NCI-H526 treated with DMSO at 0.1 percent for 48 hours (cell line): ENCODE measurements around the gene FAM219A.
A peak's percentile ranks its signal among the peaks of the same experiment; 100 is the strongest.
"Not testable (repeated sequence)": the region's sequence is repeated elsewhere in the genome, so short reads cannot be mapped to it uniquely, and the experiment has no call there.

Experiments
- DNase-seq: peaks from one replicate; lab custom pipeline; 2025; lab: John Stamatoyannopoulos, UW

FAM219A gene

DNA sequence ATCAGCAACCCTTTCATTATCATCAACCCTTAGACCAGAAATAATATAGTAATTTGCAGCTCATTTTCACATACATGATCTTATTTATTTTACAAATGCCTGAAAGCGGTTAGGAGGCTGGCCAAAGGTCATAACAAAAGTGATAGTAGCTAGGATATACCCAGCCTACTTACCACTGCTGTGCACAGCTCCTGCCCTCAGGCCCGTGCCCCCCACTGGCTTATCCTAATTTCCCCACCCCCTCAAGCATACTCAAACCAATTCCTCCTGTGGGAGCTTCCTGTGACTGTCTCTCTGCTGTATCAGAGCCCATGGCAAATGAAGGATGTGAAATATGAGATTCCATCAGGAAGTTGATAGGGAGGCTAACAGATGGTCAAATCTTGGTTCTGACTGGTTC, 14.8 kb downstream of the FAM219A start:
- DNase-seq: no peak

DNA sequence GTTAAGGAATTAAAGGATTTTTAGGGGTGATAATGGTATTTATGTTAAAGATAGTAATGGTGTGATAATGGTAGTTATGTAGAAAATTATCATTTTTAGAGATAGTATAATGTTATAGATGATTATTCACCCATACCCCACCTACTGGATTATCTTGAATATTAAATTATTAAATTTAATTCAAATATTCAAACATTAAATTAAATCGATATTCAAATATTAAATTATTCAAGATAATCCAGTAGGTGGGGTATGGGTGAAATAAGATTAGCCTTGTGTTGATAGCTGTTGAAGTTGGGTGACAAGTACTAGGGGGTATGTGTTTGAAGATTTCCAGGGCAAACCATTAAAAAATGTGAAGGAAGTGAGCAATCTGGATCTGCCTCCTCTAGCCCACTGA, 15.6 kb downstream of the FAM219A start:
- no peak for DNase-seq

DNA sequence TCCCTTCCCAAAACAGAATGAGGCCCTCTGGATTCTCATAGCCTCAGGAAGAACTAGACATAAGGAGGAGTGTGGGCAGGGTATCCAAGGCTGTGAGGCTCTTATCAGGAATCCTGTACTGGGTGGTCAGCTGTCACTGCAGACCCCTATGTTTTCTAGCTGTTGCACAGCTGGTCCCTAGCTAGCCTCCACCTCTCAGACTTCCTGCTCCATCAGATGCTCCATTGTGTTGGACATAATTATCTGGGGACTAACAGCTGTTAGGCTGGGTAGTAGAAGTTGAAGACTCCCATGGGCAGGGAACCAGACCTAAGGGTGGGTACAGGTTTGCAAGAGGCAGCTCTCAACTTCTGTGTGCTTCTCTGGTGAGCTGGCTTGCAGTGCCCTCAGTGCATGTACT, 18.4 kb downstream of the FAM219A start:
- no peak for DNase-seq

DNA sequence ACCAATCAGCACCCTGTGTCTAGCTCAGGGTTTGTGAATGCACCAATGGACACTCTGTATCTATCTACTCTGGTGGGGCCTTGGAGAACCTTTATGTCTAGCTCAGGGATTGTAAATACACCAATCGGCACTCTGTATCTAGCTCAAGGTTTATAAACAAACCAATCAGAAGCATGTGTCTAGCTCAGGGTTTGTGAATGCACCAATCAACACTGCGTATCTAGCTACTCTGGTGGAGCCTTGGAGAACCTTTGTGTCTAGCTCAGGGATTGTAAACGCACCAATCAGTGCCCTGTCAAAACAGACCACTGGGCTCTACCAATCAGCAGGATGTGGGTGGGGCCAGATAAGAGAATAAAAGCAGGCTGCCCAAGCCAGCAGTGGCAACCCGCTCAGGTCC, 19.9 kb downstream of the FAM219A start:
- DNase-seq: not testable (repeated sequence)

DNA sequence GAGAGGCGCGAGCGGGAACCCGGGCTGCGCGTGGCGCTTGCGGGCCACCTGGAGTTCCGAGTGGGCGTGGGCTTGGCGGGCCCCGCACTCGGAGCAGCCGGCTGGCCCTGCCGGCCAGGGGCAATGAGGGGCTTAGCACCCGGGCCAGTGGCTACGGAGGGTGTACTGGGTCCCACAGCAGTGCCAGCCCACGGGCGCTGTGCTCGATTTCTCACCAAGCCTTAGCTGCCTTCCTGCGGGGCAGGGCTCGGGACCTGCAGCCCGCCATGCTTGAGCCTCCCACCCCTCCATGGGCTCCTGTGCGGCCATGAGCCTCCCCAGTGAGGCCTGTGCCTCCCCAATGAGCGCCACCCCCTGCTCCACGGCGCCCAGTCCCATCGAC, 20.5 kb downstream of the FAM219A start:
- not testable (repeated sequence) for DNase-seq

DNA sequence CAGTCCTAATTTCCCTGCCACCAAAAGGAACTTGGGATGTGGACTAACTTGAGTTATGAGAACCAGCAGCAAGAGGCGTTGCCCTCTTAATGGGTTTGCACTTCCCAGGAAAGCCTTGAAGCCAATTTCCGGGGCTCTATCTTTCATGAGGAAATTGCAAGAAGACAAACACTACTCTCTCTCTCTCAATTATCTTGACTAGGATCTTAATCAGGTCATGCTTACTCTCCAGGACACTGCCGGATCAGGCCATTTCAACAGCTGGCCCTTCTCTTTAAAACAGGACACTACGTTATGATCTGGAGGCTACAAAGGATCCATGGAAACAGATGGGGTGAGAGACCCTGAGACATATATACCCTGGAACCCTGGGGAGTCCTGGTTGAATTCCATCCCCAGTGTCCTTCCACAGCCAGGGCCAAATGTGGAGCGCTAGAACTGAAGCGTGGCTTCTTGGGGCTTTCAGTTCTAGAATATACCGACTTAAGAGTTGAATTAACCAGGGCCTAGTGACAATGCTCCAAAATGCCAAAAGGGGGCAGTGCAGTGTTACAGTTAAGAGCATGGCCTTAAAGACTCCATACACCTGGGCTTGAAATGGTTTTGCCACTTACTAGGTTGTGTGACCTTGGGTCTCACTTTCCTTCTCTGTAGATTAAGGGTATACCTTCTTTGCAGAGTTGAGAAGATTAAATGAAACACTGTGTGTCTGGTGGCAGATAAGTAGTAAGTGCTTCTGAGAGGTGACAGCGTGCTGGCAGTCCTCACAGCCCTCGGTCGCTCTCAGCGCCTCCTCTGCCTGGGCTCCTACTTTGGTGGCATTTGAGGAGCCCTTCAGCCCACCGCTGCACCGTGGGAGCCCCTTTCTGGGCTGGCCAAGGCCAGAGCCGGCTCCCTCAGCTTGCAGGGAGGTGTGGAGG, 21.1 kb downstream of the FAM219A start:
- peak; percentile 78 for DNase-seq

DNA sequence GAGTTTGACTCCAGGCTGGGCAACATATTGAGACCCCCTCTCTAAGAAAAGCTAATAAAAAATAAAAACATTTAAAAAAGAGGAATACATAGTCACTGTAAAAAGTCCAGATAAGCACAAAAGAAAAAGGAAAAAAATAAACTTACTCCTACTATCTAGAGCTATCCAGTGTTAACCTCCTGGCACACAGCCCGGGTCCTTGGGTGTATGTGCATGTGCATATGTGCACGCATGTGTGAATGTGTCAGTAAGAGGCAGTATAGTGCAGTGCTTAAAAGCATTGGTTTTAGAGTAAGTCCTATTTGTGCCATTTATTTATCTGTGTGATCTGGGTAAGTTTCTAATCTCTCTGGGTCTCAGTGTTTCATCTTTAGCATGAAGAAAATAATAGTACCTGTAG, 26.7 kb downstream of the FAM219A start:
- no peak for DNase-seq

DNA sequence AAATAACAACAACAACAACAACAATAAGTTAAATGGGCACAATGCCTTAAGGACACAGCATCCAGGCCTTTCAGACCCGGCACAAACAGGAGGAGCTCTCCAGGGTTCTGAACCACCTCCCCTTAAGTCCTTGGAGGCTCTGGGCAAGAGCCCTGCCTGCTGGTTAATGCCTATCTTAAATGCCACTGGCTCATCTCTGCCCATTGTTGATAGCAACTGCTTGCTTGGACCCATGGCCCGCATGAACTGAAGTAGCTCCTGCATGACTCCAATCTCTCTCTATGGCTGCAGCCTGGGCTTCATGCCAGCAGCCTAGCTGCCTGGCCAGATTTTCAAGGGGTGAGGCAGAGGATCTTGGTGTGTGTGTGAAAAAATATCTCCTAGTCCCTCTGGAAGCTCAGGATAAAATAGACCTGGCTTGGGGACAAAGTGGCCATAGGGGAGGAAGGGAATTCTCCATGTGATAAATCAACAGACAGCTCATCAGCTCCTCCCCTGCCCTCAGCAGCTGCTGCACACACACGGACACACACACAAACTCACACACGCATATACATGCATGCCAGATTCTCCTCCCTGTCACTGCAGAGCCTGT, 27.4 kb downstream of the FAM219A start:
- DNase-seq: no peak

DNA sequence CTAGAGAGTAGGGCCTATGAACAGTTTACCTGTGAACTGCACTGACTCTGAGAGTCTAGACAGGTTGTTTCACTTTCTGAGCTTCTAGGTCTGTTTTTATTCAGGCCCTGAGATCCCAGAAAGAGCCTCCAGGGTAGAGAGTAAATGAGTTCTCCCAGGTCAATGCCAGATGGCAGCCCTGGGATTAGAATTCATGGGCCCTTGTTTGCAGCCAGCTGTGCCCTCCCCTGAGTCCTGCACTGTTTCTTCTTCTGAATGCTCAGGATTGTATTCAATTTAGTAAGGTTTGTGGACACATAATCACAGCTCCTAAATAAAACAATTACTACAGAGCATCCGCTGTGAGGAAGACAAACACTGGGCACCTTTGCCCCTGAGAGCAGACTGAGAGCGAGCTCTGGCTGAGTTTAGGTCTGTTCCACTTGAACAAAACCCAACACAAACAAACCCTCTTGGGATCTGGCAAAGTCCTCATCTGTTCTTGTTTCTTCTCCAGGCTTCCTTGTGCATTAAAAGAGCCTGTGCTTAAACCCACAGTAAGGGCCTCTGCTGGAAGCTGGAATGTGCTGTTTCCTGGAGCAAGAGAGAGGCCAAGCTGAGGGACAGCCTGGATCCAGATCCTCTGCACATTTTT, 29.9 kb downstream of the FAM219A start:
- DNase-seq: no peak

DNA sequence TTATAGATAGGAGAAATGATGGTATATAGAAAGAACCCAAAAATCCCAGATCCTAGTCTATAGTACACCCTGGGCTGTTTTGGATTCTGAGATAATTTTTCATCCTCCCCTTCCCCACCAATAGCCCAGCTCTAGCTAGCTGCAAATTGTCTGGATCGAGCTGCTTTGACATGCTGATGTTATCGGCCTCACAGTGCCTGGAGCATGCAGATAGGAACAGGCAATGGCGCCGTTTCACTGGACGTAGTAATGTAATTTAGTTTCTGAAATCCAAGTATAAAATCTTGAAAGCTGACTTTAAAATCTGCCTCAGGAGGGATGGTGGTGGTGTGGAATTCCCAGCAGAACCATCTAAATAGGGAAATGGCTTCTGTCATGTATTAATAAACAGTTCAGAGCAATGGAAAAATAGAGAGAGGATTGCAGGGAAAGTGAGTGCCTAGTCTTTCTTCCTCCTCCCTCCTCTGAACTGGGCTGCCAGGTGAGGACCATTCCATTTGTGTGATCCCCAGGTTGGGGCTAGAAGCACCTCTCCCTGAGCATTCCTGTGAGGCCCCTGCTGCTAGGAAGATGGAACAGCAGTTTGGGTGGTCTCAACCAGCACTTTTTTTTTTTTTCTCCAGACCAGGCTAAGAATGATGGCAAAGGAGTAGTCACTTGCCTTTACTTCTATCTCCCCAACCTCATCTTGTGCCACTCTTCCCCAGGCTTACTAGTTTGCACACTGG, 31.9 kb downstream of the FAM219A start:
- no peak for DNase-seq

DNA sequence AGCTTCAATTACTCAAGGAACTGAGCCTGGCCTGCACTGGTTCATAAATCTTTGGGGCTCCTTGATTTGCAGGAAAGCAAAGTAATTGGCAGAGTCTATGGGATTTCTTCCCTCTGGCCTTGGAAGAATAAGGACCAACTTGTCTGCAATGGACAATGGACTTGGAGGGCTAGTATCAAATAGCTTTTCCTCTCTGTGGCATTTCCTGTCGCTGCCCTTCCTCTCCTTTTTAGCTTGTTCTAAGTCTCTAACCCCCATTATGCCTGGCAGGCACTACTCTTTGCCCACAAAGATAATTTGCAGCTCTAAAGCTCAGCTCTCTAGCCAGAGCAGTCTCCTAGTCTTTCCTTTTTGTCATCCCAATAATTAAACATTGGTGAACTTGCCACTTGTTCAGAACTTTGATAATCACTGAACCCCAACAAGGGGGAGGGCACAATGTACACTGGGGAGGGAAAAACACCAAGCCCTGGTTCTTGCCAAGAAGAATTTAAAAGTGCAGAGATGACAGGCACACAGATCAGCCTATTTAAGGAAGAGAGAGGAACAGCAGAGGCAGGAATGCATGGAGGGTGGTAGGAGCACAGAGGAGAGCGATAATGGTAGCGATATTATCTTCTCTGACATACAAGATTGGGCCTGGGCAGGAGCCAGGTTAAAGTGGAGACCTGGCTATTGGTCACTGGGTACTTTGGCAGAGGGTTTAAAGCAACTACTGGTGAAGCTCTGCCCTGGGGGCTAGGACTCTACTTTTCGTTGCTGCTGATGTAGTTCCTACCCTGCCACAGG, 38.5 kb downstream of the FAM219A start:
- DNase-seq: no peak

DNA sequence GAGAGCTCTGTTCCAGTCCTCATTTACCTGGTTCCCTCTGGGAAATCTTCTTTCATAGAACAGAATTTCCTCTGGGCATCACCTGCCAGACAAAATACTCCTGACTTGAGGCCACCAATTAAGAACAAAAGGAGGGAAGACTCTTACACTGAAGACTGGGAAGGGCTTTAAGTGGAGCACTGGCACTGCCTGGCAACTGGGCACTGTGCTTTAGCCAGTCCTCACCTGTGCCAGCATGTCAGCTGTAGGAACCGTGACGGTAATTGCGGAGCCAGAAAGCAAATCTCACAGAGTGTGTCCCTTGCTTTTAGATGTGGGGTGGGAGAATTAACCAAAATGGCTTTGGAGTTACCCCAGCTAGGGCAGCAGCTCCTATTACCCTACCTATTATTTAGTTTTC, 40.6 kb downstream of the FAM219A start:
- DNase-seq: no peak

DNA sequence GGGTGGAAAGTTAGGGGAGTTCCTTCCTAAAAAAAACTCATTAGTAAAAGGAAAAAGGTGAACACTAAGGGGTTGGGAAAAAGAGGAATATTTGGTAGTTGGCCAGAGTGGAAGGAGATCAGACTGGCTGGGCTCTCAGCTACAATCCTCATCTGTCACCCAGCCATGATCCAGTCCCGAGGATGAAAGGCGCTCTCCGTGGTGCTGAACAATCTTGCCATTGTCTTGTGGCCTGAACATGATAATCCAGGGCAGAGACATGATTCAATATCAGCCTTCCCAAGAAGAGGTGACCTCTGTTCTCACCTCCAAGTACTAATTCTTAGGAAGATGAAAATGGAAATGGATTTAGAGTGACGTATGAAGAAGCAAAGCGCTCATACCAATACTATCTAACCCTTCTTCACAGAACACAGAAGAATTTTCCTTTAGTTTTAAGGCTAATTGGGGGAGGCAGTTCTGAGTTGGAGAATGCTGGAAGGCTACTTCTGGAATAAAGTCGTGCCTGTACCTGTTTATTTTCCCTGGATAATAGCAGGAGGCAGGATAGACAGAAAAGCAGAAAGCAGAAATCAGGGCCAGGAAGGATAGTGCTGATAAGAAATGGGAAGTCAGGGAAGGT, 45.0 kb downstream of the FAM219A start:
- DNase-seq: no peak

DNA sequence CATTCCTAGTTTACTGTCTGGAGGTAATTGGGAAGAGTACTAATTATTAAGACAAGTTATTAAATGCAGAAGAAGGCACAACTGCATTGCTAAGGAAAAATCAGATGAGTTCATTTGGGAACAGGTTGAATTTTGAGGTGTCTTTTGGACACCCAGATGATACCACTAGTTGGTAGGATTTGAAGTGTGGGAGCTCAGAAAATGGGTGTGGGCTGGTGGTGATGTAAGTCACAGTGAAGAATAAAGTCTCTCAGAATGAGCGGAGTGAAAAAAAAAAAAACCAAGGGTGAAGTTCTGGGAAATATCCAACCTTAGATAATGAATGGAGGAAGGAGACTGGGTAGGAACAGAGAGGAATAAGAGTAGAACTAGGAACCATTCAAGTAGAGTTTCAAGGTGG, 46.0 kb downstream of the FAM219A start:
- DNase-seq: no peak

DNA sequence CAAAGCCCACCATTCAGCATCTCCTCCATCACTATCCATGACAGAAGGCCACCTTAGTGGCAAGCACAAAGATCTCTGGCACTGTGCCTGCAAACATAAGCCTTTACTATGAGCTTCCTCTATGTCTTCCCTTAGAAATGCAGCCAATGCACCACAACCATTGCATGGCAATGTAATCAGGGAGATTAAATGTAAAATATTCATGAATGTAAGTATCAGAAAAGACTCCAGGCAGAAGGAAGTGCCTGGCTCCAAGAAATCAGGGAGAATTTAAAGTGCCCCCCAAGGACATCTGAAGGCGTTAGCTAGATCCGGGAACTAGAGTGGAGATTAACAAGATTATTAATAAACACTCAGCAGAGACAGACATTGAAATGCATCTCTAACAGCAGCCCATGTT, 49.2 kb downstream of the FAM219A start:
- DNase-seq: no peak

DNA sequence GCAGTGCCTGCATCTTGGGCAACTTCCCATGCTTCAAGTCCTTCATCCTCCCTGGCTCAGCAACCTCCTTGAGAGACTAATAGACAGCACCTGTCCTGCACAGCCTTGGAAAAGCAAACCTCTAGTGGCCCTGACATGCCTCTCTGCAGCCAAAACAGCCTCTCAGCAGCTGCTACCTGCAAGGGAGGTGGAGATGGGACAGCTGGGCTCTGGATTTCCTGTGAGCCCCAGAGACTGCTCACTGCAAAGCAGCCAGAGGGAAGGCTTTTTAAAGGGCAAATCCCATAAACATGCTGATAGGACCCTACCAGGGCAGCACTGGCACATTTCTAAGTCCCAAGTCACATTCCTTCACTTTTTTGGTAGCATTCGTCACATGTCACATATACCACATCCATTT, 50.2 kb downstream of the FAM219A start:
- DNase-seq: no peak

DNA sequence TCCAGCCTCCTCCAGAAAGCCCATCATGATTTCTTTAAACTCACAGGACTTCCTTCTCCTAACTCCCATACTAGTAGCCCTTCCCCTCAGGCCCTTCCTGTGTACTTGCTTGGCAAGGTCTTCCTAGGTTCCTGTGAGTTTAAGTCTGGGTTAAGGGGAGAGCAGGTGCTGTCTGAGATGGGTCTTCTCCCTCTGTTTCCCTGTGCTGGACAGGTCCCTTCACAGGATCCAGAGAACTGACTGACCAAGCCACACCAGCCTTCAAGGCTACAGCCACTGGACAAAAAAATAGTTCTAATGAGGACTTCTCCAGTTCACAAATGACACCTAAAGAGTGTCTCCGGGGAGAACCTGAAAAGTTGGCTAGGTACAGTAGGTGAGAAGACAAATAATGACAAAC, 52.2 kb downstream of the FAM219A start:
- no peak for DNase-seq

DNA sequence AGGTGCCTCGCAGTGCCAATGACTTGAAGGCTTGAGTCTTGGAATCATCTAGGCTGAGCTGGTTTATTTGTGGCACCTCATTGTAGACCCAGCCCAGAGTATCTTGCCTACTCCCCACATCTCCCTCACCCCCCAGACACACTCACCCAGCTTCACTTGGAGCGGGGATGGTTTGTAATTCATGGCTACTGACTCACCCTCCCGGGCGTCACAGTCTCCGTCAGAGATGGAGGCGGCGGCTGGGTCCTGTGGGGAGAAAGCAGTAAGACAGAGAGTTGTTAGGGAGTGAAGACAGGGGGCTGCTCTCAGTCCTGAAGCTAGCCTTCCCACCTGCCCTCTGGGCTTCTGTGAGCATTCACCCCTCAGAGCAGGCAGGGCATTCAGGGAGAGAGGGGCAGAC, 52.7 kb downstream of the FAM219A start:
- DNase-seq: no peak

DNA sequence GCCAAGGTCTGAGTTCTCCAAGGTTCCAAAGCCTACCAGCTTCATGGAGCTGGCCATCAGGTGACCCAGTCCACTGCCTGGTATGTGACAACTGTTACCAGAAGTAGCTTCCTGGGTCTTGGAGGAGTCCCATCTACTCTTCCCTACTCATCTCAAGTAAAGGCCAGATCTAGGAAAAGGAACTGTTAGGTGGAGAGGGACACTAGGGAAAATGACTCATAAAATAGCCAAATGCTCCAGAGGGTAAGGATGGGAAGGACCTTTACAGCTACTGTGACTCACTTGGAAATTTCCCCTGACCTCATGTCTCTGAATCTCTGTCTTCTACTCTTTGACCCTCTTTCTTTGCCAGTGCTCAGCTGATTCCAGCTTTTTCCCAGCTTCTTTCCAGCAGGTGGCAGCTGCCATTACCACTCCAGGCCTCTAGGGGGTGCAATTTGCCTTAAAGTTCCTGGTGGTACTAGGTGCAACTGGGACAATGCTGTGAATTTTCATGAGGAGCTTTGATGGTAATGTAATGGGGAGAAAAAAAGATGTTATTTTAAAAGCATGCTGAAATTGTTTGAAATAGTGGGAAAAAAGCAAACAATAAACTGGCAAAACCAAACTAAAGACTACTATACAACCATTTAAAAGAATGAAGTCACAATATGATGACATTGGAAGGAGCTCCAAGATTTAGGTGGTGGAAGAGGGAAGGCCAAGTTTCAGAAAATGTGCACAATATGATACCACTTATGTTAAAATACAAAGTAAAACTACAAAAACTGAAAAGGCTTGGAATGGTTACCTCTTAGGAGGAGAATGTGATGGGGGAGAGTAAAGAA, 54.6 kb downstream of the FAM219A start:
- DNase-seq: peak; percentile 25
